ENCODE data around the gene ACBD4. TPM values are rescaled to one million over a fixed set of nuclear protein-coding genes. Genes with fewer than 3 reads are reported as not detected.
A peak's percentile ranks its signal among the peaks of the same experiment; 100 is the strongest.

Gene ACBD4
- total and polyA plus RNA-seq, 2 of the 13 experiments (the other 11 are each of a cell fraction or from before 2014, with no cell fraction given) = 16.1 to 26.9 TPM

GRCh38 chr17:45135192-45135977 is at the start of gene ACBD4 (continued):
- TF ChIP-seq ZNF503 (CRISPR knock-in tag; IDR thresholded peaks at IDR 0.05) (0 out of 2 replicates have a peak, but pooled peaks have one; percentile 65), GFI1 (CRISPR knock-in tag; IDR thresholded peaks at IDR 0.05; ENCODE audit: borderline replicate concordance) (peak; percentile 69; the same call in 1 of the 2 replicates), HOXA5 (CRISPR knock-in tag; IDR thresholded peaks at IDR 0.05) (peak; percentile 73; the same call in 1 of the 2 replicates), FOXO4 (CRISPR knock-in tag; conservative IDR thresholded peaks at IDR 0.05) (no peak), TBX2 (CRISPR knock-in tag; IDR thresholded peaks at IDR 0.05; ENCODE audit: borderline replicate concordance) (peak; percentile 78; the same call in 1 of the 2 replicates), ZNF646 (CRISPR knock-in tag; IDR thresholded peaks at IDR 0.05) (peak; percentile 72), UBTF (CRISPR knock-in tag; IDR thresholded peaks at IDR 0.05) (peak; percentile 90), BCL6 (CRISPR knock-in tag; IDR thresholded peaks at IDR 0.05) (peak; percentile 63; the same call in 1 of the 2 replicates), TRIM24 (CRISPR knock-in tag; IDR thresholded peaks at IDR 0.05) (no peak), POGK (CRISPR knock-in tag; conservative IDR thresholded peaks at IDR 0.05) (peak; percentile 72; the same call in 1 of the 2 replicates), FLYWCH1 (CRISPR knock-in tag; IDR thresholded peaks at IDR 0.05) (peak; percentile 72; the same call in 1 of the 2 replicates), ZNF891 (CRISPR knock-in tag; IDR thresholded peaks at IDR 0.05) (peak; percentile 33; the same call in 1 of the 2 replicates), ZNF230 (CRISPR knock-in tag; IDR thresholded peaks at IDR 0.05) (peak; percentile 89; the same call in 1 of the 2 replicates)
